ENCODE data around the gene PPT1.

PPT1 gene

GRCh38 chr1:40092706-40093639 lies 4.1 kb downstream of the PPT1 start:
- DNase-seq (ENCODE audit: low read depth in 1 of 2, low spot score in 1 of 2) = no peak

- DNase-seq (ENCODE audit: low read depth in 1 of 2, low spot score in 1 of 2) = no peak
Measured at GRCh38 chr1:40092241-40092640, 4.8 kb downstream of the PPT1 start.

GRCh38 chr1:40090652-40091355 lies 6.2 kb downstream of the PPT1 start:
- DNase-seq (ENCODE audit: low read depth in 1 of 2, low spot score in 1 of 2) = no peak

GRCh38 chr1:40084750-40085149 lies 12.3 kb downstream of the PPT1 start:
- DNase-seq (ENCODE audit: low read depth in 1 of 2, low spot score in 1 of 2) = peak in 1 of 2 donors; percentile 17

- no peak for DNase-seq (ENCODE audit: low read depth in 1 of 2, low spot score in 1 of 2)
Measured at GRCh38 chr1:40081871-40082270, 15.2 kb downstream of the PPT1 start.

- no peak for DNase-seq (ENCODE audit: low read depth in 1 of 2, low spot score in 1 of 2)
Measured at GRCh38 chr1:40079774-40080400, 17.2 kb downstream of the PPT1 start.

GRCh38 chr1:40078512-40079333 lies 18.3 kb downstream of the PPT1 start:
- peak in 1 of 2 donors; percentile 15 for DNase-seq (ENCODE audit: low read depth in 1 of 2, low spot score in 1 of 2)

GRCh38 chr1:40076895-40077312 lies 20.1 kb downstream of the PPT1 start:
- no peak for DNase-seq (ENCODE audit: low read depth in 1 of 2, low spot score in 1 of 2)

- DNase-seq (ENCODE audit: low read depth in 1 of 2, low spot score in 1 of 2) = no peak
Measured at GRCh38 chr1:40075266-40075665, 21.8 kb downstream of the PPT1 start.

- DNase-seq (ENCODE audit: low read depth in 1 of 2, low spot score in 1 of 2) = no peak
Measured at GRCh38 chr1:40073062-40073461, 24.0 kb downstream of the PPT1 start.

GRCh38 chr1:40072142-40072541 lies 24.9 kb downstream of the PPT1 start:
- no peak for DNase-seq (ENCODE audit: low read depth in 1 of 2, low spot score in 1 of 2)

- DNase-seq (ENCODE audit: low read depth in 1 of 2, low spot score in 1 of 2) = no peak
Measured at GRCh38 chr1:40067851-40068250, 29.2 kb downstream of the PPT1 start.

- DNase-seq (ENCODE audit: low read depth in 1 of 2, low spot score in 1 of 2) = no peak
Measured at GRCh38 chr1:40067023-40067422, 30.0 kb downstream of the PPT1 start.

- DNase-seq (ENCODE audit: low read depth in 1 of 2, low spot score in 1 of 2) = no peak
Measured at GRCh38 chr1:40064797-40065499, 32.1 kb downstream of the PPT1 start.

- DNase-seq (ENCODE audit: low read depth in 1 of 2, low spot score in 1 of 2) = no peak
Measured at GRCh38 chr1:40059960-40060750, 36.9 kb downstream of the PPT1 start.

- no peak for DNase-seq (ENCODE audit: low read depth in 1 of 2, low spot score in 1 of 2)
Measured at GRCh38 chr1:40059338-40059959, 37.6 kb downstream of the PPT1 start.

GRCh38 chr1:40058453-40059337 lies 38.4 kb downstream of the PPT1 start:
- no peak for DNase-seq (ENCODE audit: low read depth in 1 of 2, low spot score in 1 of 2)

- no peak for DNase-seq (ENCODE audit: low read depth in 1 of 2, low spot score in 1 of 2)
Measured at GRCh38 chr1:40058097-40058452, 39.0 kb downstream of the PPT1 start.

Measured in stimulated activated CD4-positive, alpha-beta T cell treated with anti-CD3 and anti-CD28 coated beads, Interleukin-15, amount 100 ng/mL, for 1 hour (primary cell).